HG03469 (cell line): ENCODE data around the gene GATB.

Source experiments
- ATAC-seq: cut with Tn5 transposase; IDR thresholded peaks from one replicate; pipeline ENCODE4 v1.9.1; 2021; ENCODE audit warnings: mild to moderate bottlenecking, moderate library complexity, moderate number of reproducible peaks; ENCODE audit not compliant: unreplicated experiment

The GATB gene, protein sequence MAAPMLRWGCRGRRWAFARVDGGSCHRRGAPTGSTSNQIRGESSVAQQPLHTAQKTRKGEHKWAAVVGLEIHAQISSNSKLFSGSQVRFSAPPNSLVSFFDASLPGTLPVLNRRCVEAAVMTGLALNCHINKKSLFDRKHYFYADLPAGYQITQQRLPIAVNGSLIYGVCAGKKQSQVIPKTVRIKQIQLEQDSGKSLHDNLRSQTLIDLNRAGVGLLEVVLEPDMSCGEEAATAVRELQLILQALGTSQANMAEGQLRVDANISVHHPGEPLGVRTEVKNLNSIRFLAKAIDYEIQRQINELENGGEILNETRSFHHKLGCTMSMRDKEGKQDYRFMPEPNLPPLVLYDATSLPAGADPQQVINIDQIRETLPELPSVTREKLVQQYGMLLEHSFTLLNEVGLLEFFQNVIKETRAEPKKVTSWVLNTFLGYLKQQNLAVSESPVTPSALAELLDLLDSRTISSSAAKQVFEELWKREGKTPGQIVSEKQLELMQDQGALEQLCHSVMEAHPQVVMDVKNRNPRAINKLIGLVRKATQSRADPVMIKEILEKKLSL

DNA sequence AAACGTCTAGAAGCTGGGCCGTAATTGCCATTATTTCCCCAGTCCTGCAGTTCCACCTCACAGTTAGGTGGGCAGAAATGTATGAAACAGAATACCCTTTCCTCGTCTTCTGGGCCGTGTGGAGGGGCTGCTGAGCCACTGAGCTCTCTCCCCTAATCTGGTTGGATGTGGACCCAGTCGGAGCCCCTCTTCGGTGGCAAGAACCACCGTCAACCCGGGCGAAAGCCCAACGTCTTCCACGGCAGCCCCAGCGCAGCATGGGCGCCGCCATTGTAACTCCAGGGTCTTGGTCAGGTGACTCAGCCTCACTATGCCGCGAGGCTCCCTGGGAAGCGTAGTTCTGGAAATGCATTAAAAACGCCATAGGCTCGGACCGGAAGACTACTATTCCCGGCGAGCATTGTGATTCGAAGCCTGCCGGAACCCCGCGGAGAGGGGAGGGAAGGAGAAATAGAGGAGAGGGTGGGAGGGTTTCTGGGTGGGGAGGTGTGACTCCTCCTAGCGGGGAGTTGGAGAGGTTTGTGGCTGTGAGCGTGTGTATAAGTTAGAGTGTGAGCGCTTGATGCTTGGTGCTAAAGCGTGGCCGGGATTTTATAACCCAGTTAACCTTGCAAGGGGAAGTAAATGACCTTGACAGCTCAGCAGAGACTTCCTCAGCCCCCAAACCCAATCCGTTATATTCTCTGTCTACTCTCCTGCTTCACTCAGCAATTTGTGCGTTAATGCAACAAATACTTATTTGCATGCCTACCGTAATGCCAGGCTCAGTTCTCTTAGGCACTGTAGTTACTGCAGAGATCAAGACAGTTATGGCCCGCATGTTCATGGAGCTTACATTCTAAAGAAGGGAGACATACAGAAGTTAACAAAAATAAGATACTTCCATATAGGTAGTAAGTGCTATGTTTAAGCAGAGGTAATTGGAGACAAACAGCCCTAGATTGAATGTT lies at the start of gene GATB:
Gene GATB, minus strand, starts transcription at position 296 of the 950 bp plus-strand sequence. Its CDS starts 25 bp downstream, at position 271.
- peak; percentile 99 for ATAC-seq

DNA sequence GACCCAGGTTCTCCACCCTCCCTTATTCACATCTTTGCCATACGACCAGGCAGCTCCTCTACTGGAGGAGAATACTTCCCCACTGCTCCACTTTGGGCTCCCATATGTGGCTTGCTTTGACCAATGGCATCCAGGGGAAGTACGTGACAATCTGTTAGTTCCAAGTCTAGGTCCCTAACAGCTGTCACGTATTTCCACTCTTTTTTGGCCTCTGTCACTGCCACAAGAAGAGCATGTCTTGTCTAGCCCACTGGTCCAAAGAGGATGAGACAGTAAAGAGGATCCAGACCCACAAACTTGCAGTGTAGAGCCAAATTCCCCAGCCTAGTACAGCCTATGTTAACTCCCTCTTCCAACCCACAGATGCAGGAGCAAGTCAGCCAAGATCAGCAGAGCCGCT lies 49.7 kb upstream of the GATB start:
- no peak for ATAC-seq

DNA sequence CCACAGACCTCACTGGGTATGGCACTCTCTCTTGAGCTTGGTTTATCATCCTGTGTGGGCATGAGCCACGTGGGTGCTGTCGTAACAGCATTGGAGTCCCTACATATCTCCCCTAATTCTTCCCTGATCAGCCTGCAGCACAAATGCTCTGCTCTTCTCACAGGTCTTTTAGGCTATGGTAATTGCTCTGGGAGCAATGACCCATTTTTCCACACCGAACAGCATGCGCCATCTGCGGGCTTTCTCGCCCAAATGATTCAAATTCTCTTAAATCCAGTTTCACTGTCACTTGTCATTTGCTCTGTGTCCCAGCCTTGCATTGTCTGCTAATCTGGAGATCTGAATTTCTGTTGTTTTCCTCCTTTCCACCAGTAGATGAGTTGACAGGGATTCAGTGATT lies 48.9 kb upstream of the GATB start:
- ATAC-seq = no peak

DNA sequence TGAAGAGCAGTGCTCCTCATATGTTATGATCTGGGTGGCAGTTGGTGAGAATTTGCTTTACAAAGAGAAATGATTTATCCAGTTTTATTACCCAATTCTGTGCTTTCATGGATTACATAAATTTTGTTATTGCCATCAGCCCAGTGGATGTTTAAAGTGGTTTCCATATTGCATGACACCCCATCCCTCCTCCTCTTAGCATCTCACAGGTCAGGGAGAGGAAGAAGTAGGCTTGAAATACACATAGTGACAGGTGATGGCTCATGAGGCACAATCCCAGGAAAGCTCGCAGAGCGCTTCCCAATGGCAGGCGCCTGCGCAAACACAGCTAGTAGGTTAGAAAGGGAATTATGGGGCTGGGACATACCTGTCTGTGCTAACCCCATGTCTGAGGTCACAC lies 47.7 kb upstream of the GATB start:
- no peak for ATAC-seq

DNA sequence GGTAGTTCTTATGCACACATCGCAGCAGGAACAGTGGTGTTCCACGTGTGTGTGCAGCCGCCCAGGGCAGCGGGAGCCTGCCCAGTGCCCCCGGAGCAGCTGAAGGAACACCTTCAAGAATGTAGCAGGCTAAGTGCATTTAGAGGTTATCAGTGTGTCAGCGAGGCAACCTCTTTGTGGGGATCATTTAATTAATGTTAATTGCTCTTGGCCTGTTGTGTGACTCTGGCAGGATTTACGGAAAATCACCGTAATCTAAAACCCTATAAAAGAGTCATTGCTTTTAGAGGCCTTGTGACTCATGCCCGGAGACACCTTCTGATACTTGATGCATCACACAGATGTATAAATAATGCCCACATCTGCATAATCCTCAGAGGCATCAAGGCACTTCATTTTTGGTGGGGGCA lies 47.3 kb upstream of the GATB start:
- no peak for ATAC-seq

DNA sequence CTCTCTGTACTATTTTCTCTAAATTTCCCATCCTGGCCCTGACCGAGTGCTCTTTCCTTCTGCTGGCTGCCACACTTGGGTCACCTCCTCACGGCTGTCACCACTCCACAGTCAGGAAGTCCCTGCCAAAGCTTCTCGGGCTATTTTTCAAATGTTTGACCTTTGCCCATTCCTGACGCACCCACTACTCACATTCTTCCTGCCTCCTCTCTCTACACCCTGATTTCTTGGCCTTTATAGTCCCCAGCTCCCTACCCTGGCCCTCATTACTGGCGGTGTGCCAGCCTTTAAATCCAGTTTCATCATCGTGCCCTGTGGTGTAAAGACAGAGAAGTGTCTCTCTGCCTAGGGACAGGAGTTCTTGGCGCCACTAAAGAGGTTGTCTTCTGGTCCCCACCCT lies 46.4 kb upstream of the GATB start:
- no peak for ATAC-seq

DNA sequence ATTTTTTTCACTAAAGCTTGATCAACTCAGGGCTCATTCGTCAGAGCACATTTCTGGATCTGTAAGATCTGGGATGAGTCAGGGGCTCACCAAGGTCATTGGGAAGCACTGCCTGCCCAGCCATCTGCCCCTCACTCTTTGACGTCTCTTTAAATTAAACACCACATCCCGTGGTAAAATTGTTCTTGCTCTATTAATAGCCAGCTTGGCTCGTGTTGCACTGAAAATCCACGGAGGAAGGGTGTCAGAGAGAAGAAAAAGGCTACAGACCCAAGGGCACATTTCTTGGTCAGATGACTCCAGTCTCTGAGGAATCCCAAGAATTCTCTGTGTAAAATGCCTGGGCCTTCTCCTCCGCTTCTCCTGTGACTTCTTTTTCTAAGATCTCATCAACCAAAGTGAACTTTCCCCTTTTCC lies 45.7 kb upstream of the GATB start:
- no peak for ATAC-seq

DNA sequence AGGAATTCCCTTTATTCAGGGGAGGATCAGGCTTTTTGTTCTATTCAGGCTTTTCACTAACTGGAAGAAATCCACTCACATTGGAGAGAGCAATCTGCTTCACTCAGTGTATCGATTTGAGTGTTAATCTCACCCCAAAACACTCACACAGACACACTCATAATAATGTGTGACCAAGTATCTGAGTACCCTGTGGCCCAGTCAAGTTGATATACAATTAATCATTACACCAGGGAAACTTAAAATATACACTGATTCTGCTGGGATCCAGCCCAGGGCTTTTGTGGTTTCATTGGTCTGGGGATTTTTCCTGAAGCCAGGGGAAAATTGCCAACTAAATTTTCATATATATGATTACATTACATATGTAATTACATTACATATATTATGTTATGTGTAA lies 44.0 kb upstream of the GATB start:
- no peak for ATAC-seq

DNA sequence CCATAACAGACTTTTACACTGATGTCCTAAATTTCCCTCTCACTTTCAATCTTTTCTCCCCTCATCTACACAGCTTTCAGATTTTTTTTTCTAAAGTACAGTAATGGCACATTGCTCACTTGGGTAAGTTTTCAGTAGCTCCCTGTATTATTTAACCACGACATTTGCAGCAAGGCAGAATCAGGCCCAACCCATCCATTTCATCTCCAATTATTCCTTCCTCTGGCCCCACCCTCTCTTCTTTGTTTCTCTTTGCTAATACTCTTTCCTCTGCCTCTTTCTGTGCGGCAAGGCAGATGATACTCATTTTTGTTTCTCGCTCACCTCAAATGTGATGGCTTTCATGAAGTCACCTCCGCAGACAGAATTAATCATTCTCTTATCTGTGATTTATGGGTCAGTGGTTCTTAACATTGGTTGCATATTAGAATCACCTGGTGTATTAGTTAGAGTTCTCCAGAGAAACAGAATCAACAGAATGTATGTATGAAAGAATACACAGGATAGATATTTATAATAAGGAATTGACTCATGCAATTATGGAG lies 43.4 kb upstream of the GATB start:
- no peak for ATAC-seq

DNA sequence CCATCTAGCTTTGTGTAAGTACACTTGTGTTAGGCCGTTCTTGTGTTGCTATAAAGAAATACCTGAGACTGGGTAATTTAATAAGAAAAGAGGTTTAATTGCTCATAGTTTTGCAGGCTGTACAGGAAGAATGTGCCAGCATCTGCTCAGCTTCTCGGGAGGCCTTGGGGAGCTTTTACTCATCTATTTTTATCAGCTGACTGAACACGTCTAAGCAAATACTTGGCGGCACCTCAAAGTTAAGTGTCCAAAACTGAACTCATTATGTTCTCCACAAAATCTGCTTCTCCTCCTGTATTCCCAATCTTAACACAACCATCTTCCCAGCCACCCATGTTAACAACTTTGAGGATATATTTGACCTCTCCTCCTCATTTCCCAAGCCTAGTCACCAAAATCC lies 42.4 kb upstream of the GATB start:
- ATAC-seq = no peak

DNA sequence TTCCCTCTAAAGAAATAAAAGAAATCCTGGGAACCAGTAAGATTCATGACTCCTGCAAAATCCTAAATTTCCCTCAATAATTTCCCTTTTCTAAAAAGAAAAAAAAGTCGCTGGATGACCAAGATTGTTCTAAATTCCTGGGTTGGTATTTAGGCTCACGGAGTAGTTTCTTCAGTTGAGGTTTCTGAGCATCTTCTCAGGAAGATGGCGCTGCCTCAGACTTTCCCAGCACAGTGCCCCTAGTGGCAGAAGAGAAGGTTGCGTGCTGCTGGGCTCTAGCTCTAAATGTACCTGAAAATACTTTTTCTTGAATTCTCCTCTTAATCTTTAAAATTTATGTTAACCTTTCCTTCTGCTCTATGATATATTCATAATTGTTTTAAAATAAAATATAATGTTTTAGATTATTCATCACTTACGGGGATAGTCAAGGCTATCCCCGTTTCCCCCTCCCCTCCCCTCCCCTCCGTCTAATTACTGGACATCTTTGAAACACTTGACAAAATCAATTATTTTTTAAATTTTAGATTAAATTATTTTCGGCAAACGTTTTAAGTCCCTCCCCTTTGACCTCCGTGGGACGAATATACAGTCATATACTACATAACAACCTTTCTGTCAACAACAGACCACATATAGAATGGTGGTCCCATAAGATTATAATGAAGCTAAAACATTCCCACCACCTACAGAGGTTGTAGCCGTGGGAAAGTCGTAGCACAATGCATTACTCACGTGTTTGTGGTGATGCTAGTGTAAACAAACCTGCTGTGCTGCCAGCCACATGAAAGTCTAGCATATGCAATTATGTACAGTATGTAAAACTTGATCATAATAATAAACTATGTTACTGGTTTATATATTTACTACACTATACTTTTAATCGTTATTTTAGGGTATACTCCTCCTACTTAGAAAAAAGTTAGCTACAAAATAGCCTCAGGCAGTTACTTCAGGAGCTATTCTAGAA lies 41.0 kb upstream of the GATB start:
- no peak for ATAC-seq

DNA sequence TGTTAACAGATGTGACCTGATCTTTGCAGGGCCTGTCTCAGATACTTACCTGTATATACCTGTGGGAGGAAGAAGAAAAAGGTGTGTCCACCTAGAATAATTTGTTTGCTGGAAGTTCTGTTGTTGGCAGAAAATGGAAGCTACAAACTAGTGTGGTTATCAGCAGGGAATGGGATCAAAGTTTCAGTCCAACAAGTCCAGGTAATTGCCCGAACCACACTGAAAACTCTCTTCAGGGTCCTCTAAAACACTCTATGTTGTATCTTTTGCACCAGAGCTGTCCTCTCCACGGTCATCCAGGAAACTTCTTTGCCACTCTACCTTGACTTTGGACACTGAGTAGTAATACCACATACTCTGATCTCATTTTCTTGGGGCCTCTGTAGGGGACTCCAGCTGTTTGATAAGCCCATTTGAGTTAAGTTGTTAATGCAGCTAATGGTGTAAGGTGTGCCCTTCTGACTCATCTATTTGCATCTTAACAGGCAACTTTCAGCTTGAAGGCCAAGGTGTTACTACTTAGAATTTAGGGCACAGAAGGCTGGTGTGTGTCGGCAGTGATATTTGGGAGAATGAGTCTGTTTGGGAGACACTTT lies 38.7 kb upstream of the GATB start:
- ATAC-seq = no peak

DNA sequence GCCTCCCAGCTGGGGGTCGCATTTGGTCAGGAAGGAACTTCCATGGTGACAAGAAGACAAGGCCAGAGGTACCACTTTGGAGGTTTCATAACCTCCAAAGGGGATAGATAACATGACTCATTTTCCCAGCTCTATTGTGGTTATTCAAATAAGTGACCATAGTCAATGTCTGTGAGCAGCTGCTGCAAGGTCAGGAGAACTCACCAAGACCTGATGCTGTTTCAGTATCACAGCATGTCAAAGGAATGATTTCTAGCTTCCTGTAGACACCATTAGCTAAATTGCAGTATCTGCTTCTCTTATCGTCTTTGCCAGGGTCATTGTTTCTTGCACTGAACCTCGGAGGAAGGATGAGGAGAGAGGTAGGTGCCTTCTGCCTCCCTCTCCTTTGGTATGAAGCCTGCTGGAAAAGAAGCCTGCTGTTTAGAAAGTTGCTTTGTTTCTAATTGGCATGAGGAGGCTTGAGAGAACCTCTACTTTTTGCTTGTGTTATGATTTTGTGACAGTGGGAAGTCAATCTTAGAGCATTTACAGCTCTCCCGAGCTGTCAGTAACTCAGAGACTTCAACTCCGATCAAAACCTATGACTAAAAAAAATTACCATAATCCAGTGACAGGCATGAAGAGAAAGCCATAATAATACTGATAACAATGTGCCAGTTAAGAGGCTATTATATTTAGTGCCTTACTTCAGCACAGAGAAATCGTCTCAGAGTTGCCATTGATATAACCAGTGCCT lies 38.0 kb upstream of the GATB start:
- ATAC-seq = peak; percentile 75

DNA sequence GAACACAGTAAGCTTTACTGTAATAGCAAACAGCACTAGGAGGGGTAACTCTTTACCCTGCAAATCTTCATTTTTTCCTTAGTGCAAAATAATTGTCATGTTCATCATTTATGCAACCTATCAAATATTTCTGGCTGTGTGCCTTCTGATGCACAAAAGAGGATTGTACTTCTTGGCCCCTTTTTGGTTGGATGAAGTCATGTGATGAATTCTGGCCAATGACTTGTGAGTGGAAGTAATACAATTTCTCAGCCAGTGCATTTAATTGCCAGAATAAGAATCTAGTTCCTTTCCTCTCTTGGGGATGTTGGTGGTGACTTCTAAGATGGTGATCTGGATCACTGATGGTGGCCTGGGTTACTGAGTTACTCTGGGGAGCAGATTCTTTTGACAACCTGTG lies 37.0 kb upstream of the GATB start:
- ATAC-seq = no peak

DNA sequence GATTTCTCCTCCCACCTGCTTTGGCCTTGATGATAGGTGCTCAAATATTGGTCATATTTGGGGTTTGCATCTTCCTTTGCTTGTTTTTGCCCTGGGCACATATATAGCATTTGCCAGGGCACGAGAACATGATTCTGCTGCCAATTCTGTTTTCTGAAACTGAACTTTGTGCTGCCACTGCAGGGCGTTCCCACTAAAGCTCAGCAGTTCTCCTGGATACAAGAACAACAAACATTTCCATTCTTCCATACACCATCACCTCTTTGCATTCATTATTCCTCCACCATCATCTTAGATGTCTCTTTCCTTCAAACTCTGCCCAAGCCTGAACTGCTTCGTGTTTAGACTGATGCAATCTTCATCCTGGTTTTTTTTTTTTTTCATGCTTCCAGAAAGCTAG lies 36.3 kb upstream of the GATB start:
- ATAC-seq = no peak

DNA sequence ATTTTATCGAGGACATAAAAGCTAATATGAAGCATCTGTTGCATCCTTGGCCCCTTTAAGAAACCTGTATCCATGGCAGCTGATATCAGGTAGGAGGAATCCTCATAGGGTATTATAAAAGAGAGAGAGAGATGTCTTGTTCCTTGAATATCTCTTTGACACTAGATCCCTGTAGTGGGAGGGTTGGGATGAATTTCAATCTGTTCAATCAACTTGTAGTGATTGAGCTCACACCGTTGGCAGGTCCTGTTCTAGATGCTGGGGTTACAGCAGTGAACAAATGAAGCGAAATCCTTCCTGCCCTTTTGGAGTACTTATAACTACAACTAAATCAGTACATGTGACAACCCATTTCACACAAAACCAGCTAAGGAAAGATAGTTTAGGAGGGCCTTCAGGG lies 35.3 kb upstream of the GATB start:
- no peak for ATAC-seq

DNA sequence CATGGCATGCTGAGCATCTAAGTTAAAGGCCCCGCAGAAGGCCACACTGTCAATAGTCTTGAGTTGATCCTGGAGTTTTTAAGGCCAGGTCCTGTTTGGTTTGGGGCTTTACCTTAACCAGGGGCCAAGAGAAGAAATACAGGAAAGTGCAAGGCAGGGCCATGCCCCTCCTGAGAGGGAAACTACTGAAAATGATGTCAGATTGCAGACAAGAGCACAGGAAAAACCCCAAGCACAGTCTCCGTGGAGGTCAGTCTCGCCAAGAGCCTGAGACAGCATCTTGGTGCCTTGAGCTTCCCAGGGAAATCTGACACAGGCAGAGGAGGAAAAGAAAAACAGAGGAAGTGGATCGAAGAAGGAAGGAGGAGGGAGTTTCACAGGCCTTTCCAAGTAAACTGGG lies 32.2 kb upstream of the GATB start:
- ATAC-seq = no peak

DNA sequence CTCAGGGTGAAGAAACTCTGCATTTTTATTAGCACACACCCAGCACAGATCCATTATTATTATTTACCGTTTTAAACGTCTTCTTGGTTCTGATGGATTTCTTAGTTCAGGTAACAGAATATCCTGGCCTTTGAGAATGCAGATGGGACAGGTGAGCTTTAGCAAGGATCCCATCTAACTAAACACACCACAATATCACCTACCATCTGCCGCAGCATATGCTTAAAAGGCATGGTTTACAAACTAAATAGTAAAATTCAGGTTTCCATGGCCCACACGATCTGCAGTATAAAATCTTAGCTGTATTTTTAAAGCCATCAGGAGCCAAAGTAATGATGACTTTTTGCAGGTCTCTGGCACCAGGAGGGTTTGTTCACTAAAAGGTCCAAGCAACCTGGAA lies 31.7 kb upstream of the GATB start:
- no peak for ATAC-seq

DNA sequence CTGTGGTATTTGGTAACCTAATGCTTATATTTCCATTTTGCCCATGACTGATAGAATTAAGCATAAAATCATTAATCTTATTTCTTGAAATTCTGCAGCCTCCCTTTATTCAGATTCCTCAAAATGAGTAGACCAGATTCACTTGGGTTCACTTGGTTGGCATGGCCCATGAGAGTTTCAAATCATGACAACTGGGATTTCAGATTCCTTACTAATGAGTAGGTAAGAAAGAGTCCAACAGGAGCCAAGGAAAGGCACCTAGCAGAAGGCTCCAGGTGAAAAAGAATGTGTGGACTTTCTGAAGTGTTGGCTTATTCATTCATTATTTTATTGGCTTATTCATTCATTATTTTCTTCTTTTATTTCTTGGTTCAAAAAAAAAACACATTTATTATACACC lies 27.2 kb upstream of the GATB start:
- no peak for ATAC-seq
